Thyroid gland (tissue), 4 donors: ENCODE data around the gene QPRT.
"Not testable (repeated sequence)": the region's sequence is repeated elsewhere in the genome, so short reads cannot be mapped to it uniquely, and the experiment has no call there.

ENCODE experiments used
- CTCF ChIP-seq, 6 experiments: fragments of 200-600 bp in 3 of 6; fragments of 450-650 bp in 3 of 6; sonication (generic) in 3 of 6; IDR thresholded peaks; one replicate each; pipeline ENCODE4 v1.5.1; 2016 to 2019; ENCODE audit warnings: antibody characterized with exemption in 6 of 6, mild to moderate bottlenecking in 2 of 6, inconsistent platforms in 1 of 6, moderate library complexity in 1 of 6
- POLR2A ChIP-seq, 2 donors: fragments of 450-650 bp; IDR thresholded peaks; one replicate each; pipeline ENCODE4 v1.6.1; 2017; ENCODE audit warnings: antibody characterized with exemption in 2 of 2, mild to moderate bottlenecking in 2 of 2, moderate library complexity in 1 of 2

DNA sequence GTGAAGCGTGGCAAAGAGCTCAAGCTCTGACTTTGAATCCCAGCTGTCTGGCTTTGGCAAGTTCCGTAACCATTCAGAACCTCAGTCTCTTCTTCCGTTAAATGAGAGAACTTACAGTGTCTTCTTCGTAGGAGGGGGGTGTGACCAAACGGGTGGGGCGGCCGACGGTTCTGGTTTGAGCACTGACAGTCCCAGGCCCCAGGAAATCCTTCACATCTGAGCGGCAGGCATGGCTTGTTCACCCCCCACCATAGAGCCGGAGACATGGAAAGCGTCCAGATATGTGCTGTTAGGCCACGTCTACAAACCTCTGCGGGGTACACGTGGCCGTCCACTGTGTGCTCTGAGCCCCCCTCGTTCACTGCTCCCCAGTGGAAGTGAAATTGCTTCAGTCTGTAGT lies 43.1 kb upstream of the QPRT start:
- TF ChIP-seq CTCF, POLR2A (IDR thresholded peaks at IDR 0.05): not testable (repeated sequence)
